Right lobe of liver (tissue), 6 donors: Measurements from ENCODE around the gene ARHGAP32. TPM values are rescaled to one million over a fixed set of nuclear protein-coding genes. Genes with fewer than 3 reads are reported as not detected.
A peak's percentile ranks its signal among the peaks of the same experiment; 100 is the strongest.

ENCODE experiments used
- ATAC-seq, 4 donors: fragments of 200-7000 bp; cut with Tn5 transposase; one replicate each; pipeline ENCODE4 v1.9.1; 2020; ENCODE audit warnings: mild to moderate bottlenecking in 4 of 4, moderate library complexity in 4 of 4
- DNase-seq, 3 donors: peaks; one replicate each; pipeline ENCODE4 v3.0.0-alpha.2; 2020
- H3K27ac ChIP-seq, 3 donors: fragments of 200-600 bp; one replicate each; pipeline ENCODE4 v1.8.0; 2022
- H3K27me3 ChIP-seq, 2 donors: fragments of 200-600 bp; one replicate each; pipeline ENCODE4 v1.8.0; 2022
- H3K36me3 ChIP-seq, 4 donors: fragments of 200-600 bp; sonication (generic) in 1 of 4; one replicate each; pipeline versions ENCODE4 v1.5.1 to v1.8.0; 2017 to 2022; ENCODE audit warnings: control low read depth in 1 of 4
- H3K4me1 ChIP-seq, 4 donors: fragments of 200-600 bp; sonication (generic) in 1 of 4; one replicate each; pipeline versions ENCODE4 v1.5.1 to v1.8.0; 2017 to 2022; ENCODE audit warnings: control low read depth in 1 of 4
- H3K4me3 ChIP-seq, 3 donors: fragments of 200-600 bp; one replicate each; pipeline ENCODE4 v1.8.0; 2022
- H3K9me3 ChIP-seq, 4 donors: fragments of 200-600 bp; sonication (generic) in 1 of 4; one replicate each; pipeline versions ENCODE4 v1.5.1 to v1.8.0; 2017 to 2022; ENCODE audit warnings: control low read depth in 1 of 4
- CTCF ChIP-seq, 4 donors: fragments of 200-600 bp in 3 of 4; fragments of 450-650 bp in 1 of 4; IDR thresholded peaks; one replicate each; pipeline versions ENCODE4 v1.5.1 to v1.8.0; 2016 to 2022; ENCODE audit warnings: antibody characterized with exemption in 4 of 4, mild to moderate bottlenecking in 2 of 4
- POLR2A ChIP-seq: fragments of 450-650 bp; IDR thresholded peaks from one replicate; pipeline ENCODE4 v1.6.1; 2017; ENCODE audit warnings: antibody characterized with exemption, mild to moderate bottlenecking
- WGBS: methylation state at CpG from one replicate; pipeline ENCODE4 v1.1.6; 2018; ENCODE audit warnings: low coverage, low lambda C conversion rate; ENCODE audit not compliant: insufficient coverage; ENCODE audit errors: missing lambda C conversion rate; 5-methylcytosine and 5-hydroxymethylcytosine counted together
- intact Hi-C, 2 donors: fragments of 100-400 bp; cut with DNase I; formaldehyde crosslinking; loops; one replicate each; pipeline versions ENCODE4 v1.11.2 to v1.14.1; 2022
- total RNA-seq, 6 experiments: library from RNA; depleted of rRNA in 2 of 6; stranded (reverse); fragments of >200 nt in 2 of 6; fragmentation: NEBNext Ultra II Directional in 3 of 6; extraction: Animal tissue kit (Norgen Biotek cat#: 25700) in 3 of 6; gene quantifications; one replicate each; pipeline versions ENCODE4 v1.1.0 to v1.2.4, GENCODE V29; 2016 to 2023
- donor health status: DM: no; HTN: yes; CAD: no.
- donor health status: DM: no; HTN: no; CAD: no.
- donor health status: DM: no; HTN: no; CAD: no.
- donor health status: DM: no; HTN: yes; CAD: no.
- donor health status: DM: no; HTN: yes; CAD: no.

The ARHGAP32 gene
- total RNA-seq, 6 experiments from 2014 or later: 5.0 to 12.3 (median 10.0) TPM

- DNase-seq (no peak), ATAC-seq (no peak)
- Histone ChIP-seq H3K27me3 (no peaks in the 10 kb centered on the region), H3K36me3 (no peaks in the 10 kb centered on the region), H3K27ac (no peak overlapping the region), H3K4me1 (peaks cover 0 to 11% (median 0%) of the 10 kb centered on the region in 4 donors), H3K9me3 (no peaks in the 10 kb centered on the region), H3K4me3 (no peak overlapping the region)
- intact Hi-C loops: loop anchor here in 1 of 2 donors (5.0 kb wide), 1 partner anchor 90 kb away; no protein-coding TSS in a partner anchor
- TF ChIP-seq POLR2A: no peak
- no peak for TF ChIP-seq CTCF (IDR thresholded peaks at IDR 0.05)
- WGBS: 100% methylated on average over 1 of the region's 1 CpG
Observed at GRCh38 chr11:129236850-129237249, 44.7 kb upstream of the ARHGAP32 start.

- peaks cover 0 to 11% (median 0%) of the 10 kb centered on the region in 4 donors for H3K4me1 ChIP-seq
- DNase-seq: no peak
- no peak overlapping the region for H3K4me3 ChIP-seq
- TF ChIP-seq POLR2A (no peak), CTCF (IDR thresholded peaks at IDR 0.05) (no peak)
- H3K27me3 ChIP-seq: no peaks in the 10 kb centered on the region
- intact Hi-C loops: loop anchor here in 1 of 2 donors (5.0 kb wide), 1 partner anchor 92 kb away; no protein-coding TSS in a partner anchor
- ATAC-seq: peak; percentile 55 to 71 (median 66)
- 37% methylated on average over 5 of the region's 5 CpGs for WGBS
- no peaks in the 10 kb centered on the region for H3K9me3 ChIP-seq
- no peak overlapping the region for H3K27ac ChIP-seq
- H3K36me3 ChIP-seq: no peaks in the 10 kb centered on the region
Observed at GRCh38 chr11:129234978-129235377, 42.9 kb upstream of the ARHGAP32 start.

GRCh38 chr11:129230006-129230405 is 37.9 kb upstream of the ARHGAP32 start:
- intact Hi-C loops: no loop called here
- DNase-seq (no peak), ATAC-seq (peak; percentile 49 to 58 (median 53))
- H3K27ac ChIP-seq: no peak overlapping the region
- H3K36me3 ChIP-seq: no peaks in the 10 kb centered on the region
- no peak for TF ChIP-seq POLR2A
- TF ChIP-seq CTCF (IDR thresholded peaks at IDR 0.05): peak in 2 of 4 donors; percentile 37 to 42
- H3K27me3 ChIP-seq: no peaks in the 10 kb centered on the region
- no peaks in the 10 kb centered on the region for H3K9me3 ChIP-seq
- WGBS: 54% methylated on average over 6 of the region's 6 CpGs
- peaks cover 0 to 6% (median 0%) of the 10 kb centered on the region in 4 donors for H3K4me1 ChIP-seq
- no peak overlapping the region for H3K4me3 ChIP-seq

- H3K9me3 ChIP-seq: no peaks in the 10 kb centered on the region
- H3K27me3 ChIP-seq: no peaks in the 10 kb centered on the region
- H3K4me1 ChIP-seq: peaks cover 0 to 23% (median 0%) of the 10 kb centered on the region in 4 donors
- ATAC-seq (no peak), DNase-seq (no peak)
- H3K27ac ChIP-seq: no peak overlapping the region
- H3K4me3 ChIP-seq: no peak overlapping the region
- intact Hi-C loops: no loop called here
- H3K36me3 ChIP-seq: no peaks in the 10 kb centered on the region
- no peak for TF ChIP-seq POLR2A
- TF ChIP-seq CTCF (IDR thresholded peaks at IDR 0.05): no peak
- WGBS: 100% methylated on average over 2 of the region's 2 CpGs
Observed at GRCh38 chr11:129226207-129226798, 34.2 kb upstream of the ARHGAP32 start.
